Ishikawa (cell line): Measurements from ENCODE around the gene ARHGEF7.

Experiments used
- CEBPB ChIP-seq: IDR thresholded peaks from 2 replicates; pipeline ENCODE4 v1.6.1; 2012
- CREB1 ChIP-seq: IDR thresholded peaks from 2 replicates; pipeline ENCODE4 v1.6.1; 2012; ENCODE audit warnings: low read depth
- EGR1 ChIP-seq: IDR thresholded peaks from 2 replicates; pipeline ENCODE4 v1.6.1; 2012
- EP300 ChIP-seq: IDR thresholded peaks from 2 replicates; pipeline ENCODE4 v1.6.1; 2012; ENCODE audit warnings: borderline replicate concordance
- FOXM1 ChIP-seq: IDR thresholded peaks from 2 replicates; pipeline ENCODE4 v1.6.1; 2012; ENCODE audit warnings: low read depth, borderline replicate concordance
- MAX ChIP-seq: IDR thresholded peaks from 2 replicates; pipeline ENCODE4 v1.6.1; 2012
- NFIC ChIP-seq: IDR thresholded peaks from 2 replicates; pipeline ENCODE4 v1.6.1; 2012
- RAD21 ChIP-seq: IDR thresholded peaks from 2 replicates; pipeline ENCODE4 v1.6.1; 2012; ENCODE audit warnings: low read depth
- REST ChIP-seq: IDR thresholded peaks from 2 replicates; pipeline ENCODE4 v1.6.1; 2012; ENCODE audit warnings: low read depth, mild to moderate bottlenecking
- TAF1 ChIP-seq: IDR thresholded peaks from 2 replicates; pipeline ENCODE4 v1.6.1; 2012; ENCODE audit warnings: low read depth, mild to moderate bottlenecking
- TCF12 ChIP-seq: IDR thresholded peaks from 2 replicates; pipeline ENCODE4 v1.6.1; 2012; ENCODE audit warnings: low read depth
- TEAD4 ChIP-seq: IDR thresholded peaks from 2 replicates; pipeline ENCODE4 v1.6.1; 2012
- USF1 ChIP-seq: IDR thresholded peaks from 2 replicates; pipeline ENCODE4 v1.6.1; 2012
- YY1 ChIP-seq: IDR thresholded peaks from 2 replicates; pipeline ENCODE4 v1.6.1; 2012; ENCODE audit warnings: low read depth
- ZBTB7A ChIP-seq: IDR thresholded peaks from 2 replicates; pipeline ENCODE4 v1.6.1; 2012; ENCODE audit warnings: low read depth

The ARHGEF7 gene

GRCh38 chr13:111337741-111338140 is 222.6 kb downstream of the ARHGEF7 start:
- TF ChIP-seq USF1 = no peak
- TF ChIP-seq CEBPB = no peak
- no peak for TF ChIP-seq YY1
- no peak for TF ChIP-seq FOXM1

- no peak for TF ChIP-seq ZBTB7A
- no peak for TF ChIP-seq MAX
- TF ChIP-seq YY1 = no peak
- TF ChIP-seq CREB1 = no peak
- no peak for TF ChIP-seq EGR1
- no peak for TF ChIP-seq CEBPB
- no peak for TF ChIP-seq FOXM1
- no peak for TF ChIP-seq RAD21
- no peak for TF ChIP-seq TEAD4
- TF ChIP-seq NFIC = no peak
- no peak for TF ChIP-seq TCF12
- no peak for TF ChIP-seq EP300
- TF ChIP-seq TAF1 = no peak
- no peak for TF ChIP-seq REST
- TF ChIP-seq USF1 = no peak
These were observed 223.7 kb downstream of the ARHGEF7 start for GRCh38 chr13:111338841-111339240.

- TF ChIP-seq TCF12 = no peak
- no peak for TF ChIP-seq EP300
- TF ChIP-seq YY1 = no peak
- TF ChIP-seq CREB1 = no peak
- TF ChIP-seq CEBPB = no peak
- no peak for TF ChIP-seq USF1
- no peak for TF ChIP-seq TAF1
- no peak for TF ChIP-seq NFIC
- no peak for TF ChIP-seq MAX
- TF ChIP-seq EGR1 = no peak
- no peak for TF ChIP-seq RAD21
- TF ChIP-seq ZBTB7A = no peak
- TF ChIP-seq REST = no peak
- no peak for TF ChIP-seq FOXM1
- TF ChIP-seq TEAD4 = no peak
These were observed 224.4 kb downstream of the ARHGEF7 start for GRCh38 chr13:111339366-111340143.

- TF ChIP-seq YY1 = no peak
- TF ChIP-seq EP300 = no peak
- no peak for TF ChIP-seq RAD21
- TF ChIP-seq TCF12 = no peak
- TF ChIP-seq REST = no peak
- TF ChIP-seq TEAD4 = no peak
- no peak for TF ChIP-seq CREB1
- no peak for TF ChIP-seq NFIC
- no peak for TF ChIP-seq MAX
- no peak for TF ChIP-seq USF1
- no peak for TF ChIP-seq TAF1
These were observed 226.8 kb downstream of the ARHGEF7 start for GRCh38 chr13:111341886-111342285.
